ENCODE results near the gene SORBS2.

DNA sequence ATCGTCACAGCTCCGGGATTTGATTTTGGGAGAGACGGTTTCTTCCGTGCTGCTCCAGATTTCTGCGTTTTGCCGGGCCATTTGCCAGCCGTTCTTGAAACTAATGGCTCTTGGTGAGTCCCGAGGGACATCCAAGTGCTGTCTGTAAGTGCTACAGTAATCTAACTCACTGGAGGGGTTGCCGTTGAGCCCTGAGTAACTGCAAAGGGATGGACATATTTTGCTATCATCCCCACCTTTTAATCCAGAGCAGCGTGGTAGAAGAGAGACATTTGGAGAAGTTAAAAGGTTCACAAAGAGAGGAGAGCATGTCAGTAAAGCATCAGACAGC is 187.8 kb downstream of the SORBS2 start:
- TF ChIP-seq, protein P1, sequence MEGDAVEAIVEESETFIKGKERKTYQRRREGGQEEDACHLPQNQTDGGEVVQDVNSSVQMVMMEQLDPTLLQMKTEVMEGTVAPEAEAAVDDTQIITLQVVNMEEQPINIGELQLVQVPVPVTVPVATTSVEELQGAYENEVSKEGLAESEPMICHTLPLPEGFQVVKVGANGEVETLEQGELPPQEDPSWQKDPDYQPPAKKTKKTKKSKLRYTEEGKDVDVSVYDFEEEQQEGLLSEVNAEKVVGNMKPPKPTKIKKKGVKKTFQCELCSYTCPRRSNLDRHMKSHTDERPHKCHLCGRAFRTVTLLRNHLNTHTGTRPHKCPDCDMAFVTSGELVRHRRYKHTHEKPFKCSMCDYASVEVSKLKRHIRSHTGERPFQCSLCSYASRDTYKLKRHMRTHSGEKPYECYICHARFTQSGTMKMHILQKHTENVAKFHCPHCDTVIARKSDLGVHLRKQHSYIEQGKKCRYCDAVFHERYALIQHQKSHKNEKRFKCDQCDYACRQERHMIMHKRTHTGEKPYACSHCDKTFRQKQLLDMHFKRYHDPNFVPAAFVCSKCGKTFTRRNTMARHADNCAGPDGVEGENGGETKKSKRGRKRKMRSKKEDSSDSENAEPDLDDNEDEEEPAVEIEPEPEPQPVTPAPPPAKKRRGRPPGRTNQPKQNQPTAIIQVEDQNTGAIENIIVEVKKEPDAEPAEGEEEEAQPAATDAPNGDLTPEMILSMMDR (IDR thresholded peaks at IDR 0.05): no peak
- no peak for TF ChIP-seq POLR2A (IDR thresholded peaks at IDR 0.05)

Measured in uterus (tissue), 2 donors.